GM21619 (cell line): Measurements from ENCODE around the gene TMIGD3.
"Not testable (repeated sequence)": the region's sequence is repeated elsewhere in the genome, so short reads cannot be mapped to it uniquely, and the experiment has no call there.

Experiments
- ATAC-seq: cut with Tn5 transposase; IDR thresholded peaks from one replicate; pipeline ENCODE4 v1.9.1; 2021; ENCODE audit not compliant: unreplicated experiment

TMIGD3 gene

GRCh38 chr1:111503585-111504060 lies at the start of gene TMIGD3, which contains the start of gene ADORA3:
TSS of gene TMIGD3 (minus strand) at chr1:111503633. CDS start at chr1:111503354, 279 bp downstream.
TSS of gene ADORA3 (minus strand) at chr1:111503633. CDS start at chr1:111503354, 279 bp downstream.
- ATAC-seq = no peak

- no peak for ATAC-seq
These were observed 49.8 kb upstream of the TMIGD3 start for GRCh38 chr1:111553196-111553595.

GRCh38 chr1:111552587-111552986 lies 49.2 kb upstream of the TMIGD3 start:
- no peak for ATAC-seq

- no peak for ATAC-seq
These were observed 48.4 kb upstream of the TMIGD3 start for GRCh38 chr1:111551623-111552411.

GRCh38 chr1:111547786-111548185 lies 44.4 kb upstream of the TMIGD3 start:
- not testable (repeated sequence) for ATAC-seq

GRCh38 chr1:111542187-111542586 lies 38.8 kb upstream of the TMIGD3 start:
- no peak for ATAC-seq

GRCh38 chr1:111541721-111542120 lies 38.3 kb upstream of the TMIGD3 start:
- no peak for ATAC-seq

GRCh38 chr1:111540928-111541327 lies 37.5 kb upstream of the TMIGD3 start:
- no peak for ATAC-seq

- ATAC-seq = no peak
These were observed 35.1 kb upstream of the TMIGD3 start for GRCh38 chr1:111538343-111539025.

- no peak for ATAC-seq
These were observed 32.1 kb upstream of the TMIGD3 start for GRCh38 chr1:111535256-111536191.

GRCh38 chr1:111520053-111520452 lies 16.6 kb upstream of the TMIGD3 start:
- ATAC-seq = no peak

- ATAC-seq = no peak
These were observed 14.2 kb upstream of the TMIGD3 start for GRCh38 chr1:111517469-111518225.

GRCh38 chr1:111516005-111516535 lies 12.6 kb upstream of the TMIGD3 start:
- ATAC-seq = no peak

- ATAC-seq = no peak
These were observed 12.0 kb upstream of the TMIGD3 start for GRCh38 chr1:111515291-111516004.

GRCh38 chr1:111513410-111514020 lies 10.1 kb upstream of the TMIGD3 start:
- ATAC-seq = no peak

GRCh38 chr1:111512931-111513330 lies 9.5 kb upstream of the TMIGD3 start:
- no peak for ATAC-seq

- ATAC-seq = no peak
These were observed 8.9 kb upstream of the TMIGD3 start for GRCh38 chr1:111512132-111512889.

- no peak for ATAC-seq
These were observed 7.9 kb upstream of the TMIGD3 start for GRCh38 chr1:111511370-111511769.
